Esophagus muscularis mucosa (tissue), 3 donors: Measurements from ENCODE around the gene CTSV.

ENCODE experiments used
- CTCF ChIP-seq, 3 experiments: fragments of 200-600 bp in 2 of 3; fragments of 450-650 bp in 1 of 3; sonication (generic) in 2 of 3; IDR thresholded peaks; one replicate each; pipeline ENCODE4 v1.5.1; 2017 to 2019; ENCODE audit warnings: antibody characterized with exemption in 3 of 3, mild to moderate bottlenecking in 2 of 3, moderate library complexity in 1 of 3
- POLR2A ChIP-seq: fragments of 450-650 bp; IDR thresholded peaks from one replicate; pipeline ENCODE4 v1.6.1; 2017; ENCODE audit warnings: antibody characterized with exemption, moderate library complexity, mild to moderate bottlenecking, low read depth
- POLR2AphosphoS5 ChIP-seq, 2 donors: sonication (generic); formaldehyde crosslinking; IDR thresholded peaks; one replicate each; pipeline ENCODE4 v1.6.1; 2017; ENCODE audit warnings: antibody characterized with exemption in 2 of 2

DNA sequence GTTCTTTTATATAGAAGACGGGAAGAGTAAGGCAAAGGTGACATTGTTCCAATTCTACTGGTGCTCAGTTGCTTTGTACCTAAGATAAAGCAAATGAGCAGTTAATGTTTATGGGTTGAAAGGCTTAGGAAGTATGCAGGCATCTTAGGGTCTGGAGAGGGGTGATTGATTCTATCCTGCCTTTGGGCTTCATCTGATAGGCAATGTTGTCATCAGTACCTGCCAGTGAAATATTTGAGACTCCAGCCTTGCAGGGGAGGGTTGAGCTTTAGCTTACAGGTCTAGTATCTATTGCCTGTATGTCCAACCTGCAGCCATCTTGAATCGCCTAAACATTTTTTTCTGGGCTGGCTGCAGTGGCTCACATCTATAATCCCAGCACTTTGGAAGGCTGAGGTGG is 13.8 kb upstream of the CTSV start:
- TF ChIP-seq CTCF (IDR thresholded peaks at IDR 0.05): no peak
- no peak for TF ChIP-seq POLR2AphosphoS5 (IDR thresholded peaks at IDR 0.05)
- no peak for TF ChIP-seq POLR2A
